Mononuclear cell (primary cell): ENCODE data around the gene HOXC10. TPM values are rescaled to one million over a fixed set of nuclear protein-coding genes. Genes with fewer than 3 reads are reported as not detected.

ENCODE experiments used
- H3K27me3 ChIP-seq: 2 replicates; pipeline ENCODE4 v1.6.0; 2011; ENCODE audit warnings: low read length, control low read depth; ENCODE audit not compliant: insufficient read depth
- H3K4me1 ChIP-seq: 2 replicates; pipeline ENCODE4 v1.5.1; 2011; ENCODE audit warnings: mild to moderate bottlenecking, low read length, control low read depth; ENCODE audit not compliant: insufficient read depth
- H3K4me3 ChIP-seq: 2 replicates; pipeline ENCODE4 v1.5.1; 2011; ENCODE audit warnings: mild to moderate bottlenecking, low read length, moderate library complexity
- H3K9me3 ChIP-seq: 2 replicates; pipeline ENCODE4 v1.5.1; 2011; ENCODE audit warnings: low read depth, mild to moderate bottlenecking, control low read depth, low read length
- total RNA-seq: library from RNA; depleted of rRNA; stranded (reverse); fragments of >200 nt; gene quantifications from one replicate; pipeline ENCODE4 v1.2.3, GENCODE V29; 2012

The HOXC10 gene
- not detected for total RNA-seq

GRCh38 chr12:53984901-53985691 lies at the start of gene HOXC10:
Gene HOXC10, plus strand, starts transcription at chr12:53985146. Its CDS starts 114 bp downstream, at chr12:53985260.
- Histone ChIP-seq H3K4me3 (no peak within 1 kb of the TSS), H3K27me3 (peaks cover 96% of the 10 kb centered on the region), H3K9me3 (no peaks in the 10 kb centered on the region), H3K4me1 (peaks cover 34% of the 10 kb centered on the region)

GRCh38 chr12:53935383-53936341 lies 49.3 kb upstream of the HOXC10 start:
- H3K27me3 ChIP-seq, result peaks cover 92% of the 10 kb centered on the region
- H3K9me3 ChIP-seq, result no peaks in the 10 kb centered on the region
- H3K4me3 ChIP-seq, result no peak overlapping the region
- no peaks in the 10 kb centered on the region for H3K4me1 ChIP-seq

GRCh38 chr12:53937099-53937498 lies 47.8 kb upstream of the HOXC10 start:
- Histone ChIP-seq H3K27me3 (peaks cover 92% of the 10 kb centered on the region), H3K9me3 (no peaks in the 10 kb centered on the region)

GRCh38 chr12:53937596-53938325 lies 47.2 kb upstream of the HOXC10 start:
- Histone ChIP-seq H3K9me3 (no peaks in the 10 kb centered on the region), H3K4me1 (no peaks in the 10 kb centered on the region), H3K27me3 (peaks cover 91% of the 10 kb centered on the region), H3K4me3 (no peak overlapping the region)

More at GRCh38 chr12:53937099-53937498, 47.8 kb upstream of the HOXC10 start:
- Histone ChIP-seq H3K4me3 (no peak overlapping the region), H3K4me1 (no peaks in the 10 kb centered on the region)

- Histone ChIP-seq H3K4me1 (no peaks in the 10 kb centered on the region), H3K27me3 (peaks cover 91% of the 10 kb centered on the region), H3K4me3 (no peak within 1 kb of the TSS), H3K9me3 (no peaks in the 10 kb centered on the region)
Observed at GRCh38 chr12:53938326-53939140, 46.4 kb upstream of the HOXC10 start, which contains the start of gene HOXC13. Gene HOXC13, plus strand, starts transcription at chr12:53938831. Its CDS starts 76 bp downstream, at chr12:53938907.

- Histone ChIP-seq H3K4me1 (no peaks in the 10 kb centered on the region), H3K4me3 (no peak overlapping the region), H3K27me3 (peaks cover 91% of the 10 kb centered on the region), H3K9me3 (no peaks in the 10 kb centered on the region)
Observed at GRCh38 chr12:53939141-53940108, 45.5 kb upstream of the HOXC10 start.

GRCh38 chr12:53940443-53941014 lies 44.4 kb upstream of the HOXC10 start:
- Histone ChIP-seq H3K9me3 (no peaks in the 10 kb centered on the region), H3K4me1 (no peaks in the 10 kb centered on the region), H3K4me3 (no peak overlapping the region), H3K27me3 (peaks cover 91% of the 10 kb centered on the region)

GRCh38 chr12:53941187-53941586 lies 43.8 kb upstream of the HOXC10 start:
- H3K4me3 ChIP-seq, result no peak overlapping the region
- no peaks in the 10 kb centered on the region for H3K4me1 ChIP-seq
- H3K9me3 ChIP-seq, result no peaks in the 10 kb centered on the region
- H3K27me3 ChIP-seq, result peaks cover 91% of the 10 kb centered on the region

- no peaks in the 10 kb centered on the region for H3K4me1 ChIP-seq
- H3K4me3 ChIP-seq, result no peak overlapping the region
- H3K27me3 ChIP-seq, result peaks cover 93% of the 10 kb centered on the region
- H3K9me3 ChIP-seq, result no peaks in the 10 kb centered on the region
Observed at GRCh38 chr12:53941750-53942149, 43.2 kb upstream of the HOXC10 start.

GRCh38 chr12:53942467-53942997 lies 42.4 kb upstream of the HOXC10 start:
- H3K4me3 ChIP-seq, result no peak overlapping the region
- H3K27me3 ChIP-seq, result peaks cover 93% of the 10 kb centered on the region
- H3K4me1 ChIP-seq, result no peaks in the 10 kb centered on the region
- H3K9me3 ChIP-seq, result no peaks in the 10 kb centered on the region

- H3K4me3 ChIP-seq, result no peak overlapping the region
- no peaks in the 10 kb centered on the region for H3K4me1 ChIP-seq
- peaks cover 96% of the 10 kb centered on the region for H3K27me3 ChIP-seq
- no peaks in the 10 kb centered on the region for H3K9me3 ChIP-seq
Observed at GRCh38 chr12:53944209-53944608, 40.7 kb upstream of the HOXC10 start.

- Histone ChIP-seq H3K27me3 (peaks cover 99% of the 10 kb centered on the region), H3K4me3 (no peak overlapping the region), H3K4me1 (no peaks in the 10 kb centered on the region), H3K9me3 (no peaks in the 10 kb centered on the region)
Observed at GRCh38 chr12:53944907-53945847, 39.8 kb upstream of the HOXC10 start.
